ENCODE results near the gene EPRS1. TPM values are rescaled to one million over a fixed set of nuclear protein-coding genes. Genes with fewer than 3 reads are reported as not detected.

The EPRS1 gene
- polyA plus RNA-seq, 1 of the 3 experiments (the other 2 are of a cell fraction) = 23.4 TPM

GRCh38 chr1:220001095-220001501 is 45.2 kb downstream of the EPRS1 start:
- no peaks in the 10 kb centered on the region for H4K20me1 ChIP-seq (ENCODE audit: insufficient read depth)
- peak overlapping the region in 1 of 2 experiments; percentile 70; a peak in 2 of 4 replicates for H3K27ac ChIP-seq (ENCODE audit: low read depth in 2 of 2, low read length in 1 of 2)
- CTCF ChIA-PET = no interaction called here
- H3K9me2 ChIP-seq = no peaks in the 10 kb centered on the region
- WGBS (ENCODE audit: low lambda C conversion rate) = 91% methylated on average over 4 of the region's 4 CpGs
- no peaks in the 10 kb centered on the region for H3K27me3 ChIP-seq (ENCODE audit: insufficient read depth)
- no peaks in the 10 kb centered on the region for H3K9me3 ChIP-seq
- peaks cover 7% of the 10 kb centered on the region for H3F3A ChIP-seq (replicated peaks; ENCODE audit: insufficient read depth)
- POLR2A ChIA-PET = interaction anchor here (0.7 kb wide), 1 partner anchor 84 kb away, joined by 3 read pairs; no protein-coding TSS in a partner anchor
- H3K4me2 ChIP-seq = peak overlapping the region; percentile 10
- peaks cover 0 to 6% of the 10 kb centered on the region in 2 experiments; a peak in 1 of 4 replicates for H3K4me1 ChIP-seq (ENCODE audit: control insufficient read depth in 1 of 2, insufficient read depth in 2 of 2, low read depth in 1 of 2, low read length in 1 of 2)
- H3K9ac ChIP-seq = peak overlapping the region; percentile 3; the same call in 1 of the 2 replicates
- no peak overlapping the region for H2AFZ ChIP-seq (ENCODE audit: low read depth)
- H3K36me3 ChIP-seq (replicated peaks in 1 of 2; ENCODE audit: control insufficient read depth in 1 of 2, insufficient read depth in 2 of 2, low read length in 1 of 2) = peaks cover 64% of the 10 kb centered on the region in 2 experiments
- H3K79me2 ChIP-seq (ENCODE audit: insufficient read depth) = no peaks in the 10 kb centered on the region
- H3K4me3 ChIP-seq (ENCODE audit: low read depth in 2 of 2, low read length in 1 of 2) = no peak overlapping the region
- TF ChIP-seq FOSL2 (IDR thresholded peaks at IDR 0.05; ENCODE audit: borderline replicate concordance, low read depth) (no peak), NRF1 (IDR thresholded peaks at IDR 0.05; ENCODE audit: low read depth, low read length) (no peak), SMC3 (IDR thresholded peaks at IDR 0.05; ENCODE audit: low read depth, low read length) (no peak), RCOR1 (IDR thresholded peaks at IDR 0.05; ENCODE audit: low read length) (no peak), EP300 (IDR thresholded peaks at IDR 0.05; ENCODE audit: borderline replicate concordance in 1 of 2, low read depth in 1 of 2, low read length in 1 of 2) (no peak), RXRA (IDR thresholded peaks at IDR 0.05; ENCODE audit: borderline replicate concordance, low read depth) (no peak), FOXM1 (IDR thresholded peaks at IDR 0.05; ENCODE audit: low read depth) (no peak), RAD21 (IDR thresholded peaks at IDR 0.05; ENCODE audit: low read length) (no peak), NFIC (IDR thresholded peaks at IDR 0.05; ENCODE audit: borderline replicate concordance) (no peak), TCF12 (IDR thresholded peaks at IDR 0.05) (no peak), JUND (IDR thresholded peaks at IDR 0.05) (no peak), MXI1 (IDR thresholded peaks at IDR 0.05; ENCODE audit: low read depth, low read length) (no peak), FOXJ3 (CRISPR knock-in tag; IDR thresholded peaks at IDR 0.05) (no peak), RFX5 (IDR thresholded peaks at IDR 0.05; ENCODE audit: low read length) (no peak)
- no peak for DNase-seq

GRCh38 chr1:219999821-220000220 is 46.5 kb downstream of the EPRS1 start:
- H4K20me1 ChIP-seq (ENCODE audit: insufficient read depth) = no peaks in the 10 kb centered on the region

More at GRCh38 chr1:219999821-220000220, 46.5 kb downstream of the EPRS1 start:
- Histone ChIP-seq H3K9me3 (no peaks in the 10 kb centered on the region), H3K4me3 (ENCODE audit: low read depth in 2 of 2, low read length in 1 of 2) (no peak overlapping the region), H3K27ac (ENCODE audit: low read depth in 2 of 2, low read length in 1 of 2) (peak overlapping the region in 1 of 2 experiments; percentile 70; a peak in 1 of 4 replicates), H3K79me2 (ENCODE audit: insufficient read depth) (no peaks in the 10 kb centered on the region), H3K36me3 (replicated peaks in 1 of 2; ENCODE audit: control insufficient read depth in 1 of 2, insufficient read depth in 2 of 2, low read length in 1 of 2) (peaks cover 64% of the 10 kb centered on the region in 2 experiments), H3K4me2 (no peak overlapping the region), H2AFZ (ENCODE audit: low read depth) (no peak overlapping the region), H3F3A (replicated peaks; ENCODE audit: insufficient read depth) (peaks cover 7% of the 10 kb centered on the region), H3K9ac (no peak overlapping the region), H3K9me2 (no peaks in the 10 kb centered on the region), H3K27me3 (ENCODE audit: insufficient read depth) (no peaks in the 10 kb centered on the region), H3K4me1 (ENCODE audit: control insufficient read depth in 1 of 2, insufficient read depth in 2 of 2, low read depth in 1 of 2, low read length in 1 of 2) (peaks cover 0 to 6% of the 10 kb centered on the region in 2 experiments; a peak in 1 of 4 replicates)
- CTCF ChIA-PET = interaction anchor here (1.6 to 1.8 kb wide), 2 partner anchors 9 to 10 kb away, joined by 3 to 8 read pairs; no protein-coding TSS in a partner anchor
- WGBS (ENCODE audit: low lambda C conversion rate) = 69% methylated on average over 4 of the region's 4 CpGs
- TF ChIP-seq REST (IDR thresholded peaks at IDR 0.05; ENCODE audit: low read depth, low read length) (no peak), CHD2 (IDR thresholded peaks at IDR 0.05; ENCODE audit: low read length, partially characterized antibody) (no peak), NRF1 (IDR thresholded peaks at IDR 0.05; ENCODE audit: low read depth, low read length) (no peak), ZBTB33 (IDR thresholded peaks at IDR 0.05; ENCODE audit: borderline replicate concordance, low read depth) (no peak), MAX (IDR thresholded peaks at IDR 0.05; ENCODE audit: low read depth) (no peak), EP300 (IDR thresholded peaks at IDR 0.05; ENCODE audit: borderline replicate concordance in 1 of 2, low read depth in 1 of 2, low read length in 1 of 2) (no peak), GATA2 (CRISPR knock-in tag; IDR thresholded peaks at IDR 0.05) (no peak)
- POLR2A ChIA-PET = no interaction called here
- DNase-seq = no peak

All from SK-N-SH (cell line).